Left lung (tissue), 10 donors: ENCODE results near the gene TRIM56. TPM values are rescaled to one million over a fixed set of nuclear protein-coding genes. Genes with fewer than 3 reads are reported as not detected.
"Not testable (repeated sequence)": the region's sequence is repeated elsewhere in the genome, so short reads cannot be mapped to it uniquely, and the experiment has no call there.

Experiments used
- ATAC-seq: fragments of 200-7000 bp; cut with Tn5 transposase; one replicate; pipeline ENCODE4 v1.9.1; 2020; ENCODE audit warnings: moderate library complexity
- DNase-seq, 4 donors: peaks; one replicate each; pipeline ENCODE4 v3.0.0-alpha.2; 2013 to 2020
- H3K27ac ChIP-seq, 2 donors: fragments of 200-600 bp; sonication (generic) in 1 of 2; one replicate each; pipeline versions ENCODE4 v1.5.0 to v1.8.0; 2020 to 2021
- H3K27me3 ChIP-seq, 2 donors: fragments of 200-600 bp; sonication (generic) in 1 of 2; one replicate each; pipeline versions ENCODE4 v1.5.0 to v1.8.0; 2020 to 2021
- H3K36me3 ChIP-seq, 2 donors: fragments of 200-600 bp; sonication (generic) in 1 of 2; one replicate each; pipeline versions ENCODE4 v1.5.0 to v1.8.0; 2020 to 2021
- H3K4me1 ChIP-seq, 2 donors: fragments of 200-600 bp; one replicate each; pipeline ENCODE4 v1.8.0; 2021
- H3K4me3 ChIP-seq, 2 donors: fragments of 200-600 bp; sonication (generic) in 1 of 2; one replicate each; pipeline versions ENCODE4 v1.5.0 to v1.8.0; 2020 to 2021; ENCODE audit warnings: mild to moderate bottlenecking in 1 of 2
- H3K9me3 ChIP-seq, 2 donors: fragments of 200-600 bp; sonication (generic) in 1 of 2; one replicate each; pipeline versions ENCODE4 v1.5.0 to v1.8.0; 2020 to 2021
- intact Hi-C, 2 donors: fragments of 100-400 bp; cut with DNase I; formaldehyde crosslinking; loops; one replicate each; pipeline versions ENCODE4 v1.11.2 to v1.14.2; 2022
- polyA plus RNA-seq, 6 donors: library from polyadenylated mRNA; unstranded; fragments of 120-200 nt; gene quantifications; one replicate each; pipeline ENCODE4 v1.2.1, GENCODE V29; 2013; ENCODE audit not compliant: insufficient read length in 6 of 6
- total RNA-seq, 2 donors: library from RNA; stranded (reverse); fragmentation: NEBNext Ultra II Directional; extraction: Animal tissue kit (Norgen Biotek cat#: 25700); gene quantifications; one replicate each; pipeline ENCODE4 v1.2.1, GENCODE V29; 2021
- TF ChIP-seq, protein P1 (sequence below), 2 donors: fragments of 200-600 bp; sonication (generic) in 1 of 2; IDR thresholded peaks; one replicate each; pipeline versions ENCODE4 v1.5.0 to v1.8.0; 2021; ENCODE audit warnings: antibody characterized with exemption in 2 of 2
- donor health status: DM: no; HTN: yes; CAD: no.
- donor health status: DM: no; HTN: no; CAD: no.

Gene TRIM56
- total and polyA plus RNA-seq, 8 donors = 23.4 to 55.6 (median 26.9) TPM

DNA sequence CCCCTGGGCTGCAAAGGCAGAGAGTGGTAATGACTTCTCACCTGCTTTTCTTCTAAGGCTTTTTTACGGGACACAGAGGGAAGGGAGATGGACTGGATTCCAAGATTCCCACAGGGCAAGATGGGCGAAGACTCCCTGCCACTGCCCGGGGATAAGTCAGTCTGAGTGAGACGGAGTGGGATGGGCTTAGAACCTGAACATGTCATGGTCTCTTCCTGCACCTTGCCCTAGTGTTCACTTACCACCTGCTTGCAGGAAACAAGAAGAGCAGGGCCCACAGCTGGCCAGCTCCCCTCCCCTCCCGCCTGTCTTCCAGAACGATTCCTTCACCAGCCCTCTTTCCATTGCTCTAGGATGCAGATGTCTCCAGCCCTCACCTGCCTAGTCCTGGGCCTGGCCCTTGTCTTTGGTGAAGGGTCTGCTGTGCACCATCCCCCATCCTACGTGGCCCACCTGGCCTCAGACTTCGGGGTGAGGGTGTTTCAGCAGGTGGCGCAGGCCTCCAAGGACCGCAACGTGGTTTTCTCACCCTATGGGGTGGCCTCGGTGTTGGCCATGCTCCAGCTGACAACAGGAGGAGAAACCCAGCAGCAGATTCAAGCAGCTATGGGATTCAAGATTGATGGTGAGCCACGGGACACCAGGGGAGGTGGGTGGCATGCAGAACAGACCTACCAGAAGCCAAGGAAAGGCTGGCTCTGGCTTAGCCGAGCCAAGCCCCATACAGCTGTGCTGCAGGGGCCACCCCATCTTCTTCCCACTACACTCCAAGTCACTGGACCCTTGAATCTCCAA, 43.0 kb downstream of the TRIM56 start:
- no peak for ATAC-seq
- Histone ChIP-seq H3K27ac (peak overlapping the region; percentile 63 to 83), H3K9me3 (no peaks in the 10 kb centered on the region), H3K4me3 (peak overlapping the region; percentile 17 to 41), H3K36me3 (peaks cover 0 to 21% of the 10 kb centered on the region in 2 donors), H3K4me1 (peaks cover 12 to 54% of the 10 kb centered on the region in 2 donors), H3K27me3 (peaks cover 0 to 46% of the 10 kb centered on the region in 2 donors)
- intact Hi-C loops = no loop called here
- TF ChIP-seq, protein P1, sequence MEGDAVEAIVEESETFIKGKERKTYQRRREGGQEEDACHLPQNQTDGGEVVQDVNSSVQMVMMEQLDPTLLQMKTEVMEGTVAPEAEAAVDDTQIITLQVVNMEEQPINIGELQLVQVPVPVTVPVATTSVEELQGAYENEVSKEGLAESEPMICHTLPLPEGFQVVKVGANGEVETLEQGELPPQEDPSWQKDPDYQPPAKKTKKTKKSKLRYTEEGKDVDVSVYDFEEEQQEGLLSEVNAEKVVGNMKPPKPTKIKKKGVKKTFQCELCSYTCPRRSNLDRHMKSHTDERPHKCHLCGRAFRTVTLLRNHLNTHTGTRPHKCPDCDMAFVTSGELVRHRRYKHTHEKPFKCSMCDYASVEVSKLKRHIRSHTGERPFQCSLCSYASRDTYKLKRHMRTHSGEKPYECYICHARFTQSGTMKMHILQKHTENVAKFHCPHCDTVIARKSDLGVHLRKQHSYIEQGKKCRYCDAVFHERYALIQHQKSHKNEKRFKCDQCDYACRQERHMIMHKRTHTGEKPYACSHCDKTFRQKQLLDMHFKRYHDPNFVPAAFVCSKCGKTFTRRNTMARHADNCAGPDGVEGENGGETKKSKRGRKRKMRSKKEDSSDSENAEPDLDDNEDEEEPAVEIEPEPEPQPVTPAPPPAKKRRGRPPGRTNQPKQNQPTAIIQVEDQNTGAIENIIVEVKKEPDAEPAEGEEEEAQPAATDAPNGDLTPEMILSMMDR (IDR thresholded peaks at IDR 0.05) = no peak
- no peak for DNase-seq

DNA sequence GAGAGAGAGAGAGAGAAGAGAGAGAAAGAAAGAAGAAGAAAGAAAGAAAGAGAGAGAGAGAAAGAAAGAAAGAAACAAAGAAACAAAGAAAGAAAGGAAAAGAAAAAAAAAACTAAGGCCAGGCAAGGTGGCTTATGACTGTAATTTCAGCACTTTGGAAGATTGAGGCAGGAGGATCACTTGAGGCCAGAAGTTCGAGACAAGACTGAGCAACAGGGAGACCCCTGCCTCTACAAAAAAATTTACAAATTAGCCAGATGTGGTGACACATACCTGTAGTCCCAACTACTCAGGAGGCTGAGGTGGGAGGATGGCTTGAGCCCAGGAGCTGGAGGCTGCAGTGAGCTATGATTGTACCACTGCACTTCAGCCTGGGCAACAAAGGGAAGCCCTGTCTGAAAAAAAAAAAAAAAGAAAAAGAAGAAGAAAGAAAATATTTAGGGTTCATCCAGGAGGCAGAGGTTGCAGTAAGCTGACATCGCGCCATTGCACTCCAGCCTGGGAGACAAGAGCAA, 44.4 kb downstream of the TRIM56 start:
- H3K27me3 ChIP-seq = peaks cover 0 to 33% of the 10 kb centered on the region in 2 donors
- H3K36me3 ChIP-seq = peaks cover 0 to 21% of the 10 kb centered on the region in 2 donors
- H3K27ac ChIP-seq = no peak overlapping the region
- intact Hi-C loops = loop anchor here in 1 of 2 donors (10.0 kb wide), 1 partner anchor 45 kb away; the partner anchor contains the start of gene TRIM56
- ATAC-seq (no peak), DNase-seq (no peak)
- TF ChIP-seq, protein P1 (IDR thresholded peaks at IDR 0.05) = no peak
- no peaks in the 10 kb centered on the region for H3K9me3 ChIP-seq
- H3K4me1 ChIP-seq = peaks cover 9 to 55% of the 10 kb centered on the region in 2 donors
- H3K4me3 ChIP-seq = no peak overlapping the region

DNA sequence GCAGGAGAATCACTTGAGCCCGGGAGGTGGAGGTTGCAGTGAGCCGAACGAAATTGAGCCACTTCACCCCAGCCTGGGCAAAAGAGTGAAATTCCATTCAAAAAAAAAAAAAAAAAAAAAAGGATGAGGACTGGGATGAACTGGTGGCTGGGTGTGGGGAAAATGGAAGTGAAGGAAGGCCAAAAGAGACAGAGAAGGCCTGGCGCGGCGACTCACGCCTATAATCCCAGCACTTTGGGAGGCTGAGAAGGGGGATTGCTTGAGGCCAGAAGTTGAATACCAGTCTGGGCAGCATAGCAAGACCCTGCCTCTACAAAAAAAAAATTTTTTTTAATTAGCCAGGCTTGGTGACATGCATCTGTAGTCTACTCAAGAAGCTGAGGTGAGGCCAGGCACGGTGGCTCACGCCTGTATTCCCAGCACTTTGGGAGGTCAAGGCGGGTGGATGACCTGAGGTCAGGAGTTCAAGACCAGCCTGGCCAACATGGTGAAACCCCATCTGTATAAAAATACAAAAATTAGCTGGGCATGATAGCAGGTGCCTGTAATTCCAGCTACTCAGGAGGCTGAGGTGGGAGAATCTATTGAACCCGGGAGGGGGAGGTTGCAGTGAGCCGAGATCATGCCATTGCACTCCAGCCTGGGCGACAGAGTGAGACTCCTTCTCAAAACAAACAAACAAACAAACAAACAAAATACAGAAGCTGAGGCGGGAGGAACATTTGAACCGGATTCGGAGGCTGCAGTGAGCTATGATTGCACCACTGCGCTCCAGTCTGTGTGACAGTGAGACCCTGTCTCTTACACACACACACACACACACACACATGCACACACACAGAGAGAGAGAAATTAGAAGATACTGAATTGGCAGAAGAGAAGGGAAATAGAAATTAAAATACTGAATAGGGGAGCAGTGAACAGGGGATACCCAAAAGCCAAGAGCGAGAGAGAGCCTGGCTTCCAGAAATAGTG, 47.6 kb downstream of the TRIM56 start:
- intact Hi-C loops = loop anchor here in 1 of 2 donors (10.0 kb wide), 1 partner anchor 48 kb away; the partner anchor contains the start of gene TRIM56
- not testable (repeated sequence) for DNase-seq, H3K9me3 ChIP-seq, H3K27ac ChIP-seq, ATAC-seq, H3K27me3 ChIP-seq, H3K4me3 ChIP-seq
- peaks cover 4 to 51% of the 10 kb centered on the region in 2 donors for H3K4me1 ChIP-seq
- H3K36me3 ChIP-seq = peaks cover 0 to 41% of the 10 kb centered on the region in 2 donors

DNA sequence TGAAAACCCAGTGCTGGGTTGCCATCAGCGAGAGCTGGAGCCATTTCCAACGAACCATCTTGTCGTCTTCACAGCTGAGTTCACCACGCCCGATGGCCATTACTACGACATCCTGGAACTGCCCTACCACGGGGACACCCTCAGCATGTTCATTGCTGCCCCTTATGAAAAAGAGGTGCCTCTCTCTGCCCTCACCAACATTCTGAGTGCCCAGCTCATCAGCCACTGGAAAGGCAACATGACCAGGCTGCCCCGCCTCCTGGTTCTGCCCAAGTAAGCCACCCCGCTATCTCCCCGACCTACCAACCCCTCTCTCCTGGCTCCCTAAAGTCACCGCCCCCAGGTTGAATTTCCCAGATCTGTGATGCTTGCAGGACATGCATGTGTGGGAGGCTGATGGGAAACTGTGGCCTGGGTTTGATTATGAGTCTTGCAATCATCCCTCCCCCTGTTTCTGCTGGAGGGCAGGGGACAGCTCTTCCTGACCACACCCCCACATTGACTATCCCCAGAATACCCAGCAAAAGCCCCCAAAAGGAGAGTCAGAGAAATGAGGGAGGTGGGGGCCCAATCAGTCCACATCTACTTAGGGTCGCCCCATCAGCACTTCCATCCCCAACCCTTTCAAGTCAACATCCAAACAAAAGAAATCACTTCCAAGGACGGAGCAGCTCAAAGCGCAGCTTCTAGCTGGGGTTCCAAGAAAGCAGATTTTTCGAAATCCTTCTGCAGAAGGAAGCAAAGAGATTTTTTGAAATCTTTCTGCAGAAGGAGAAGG, 48.5 kb downstream of the TRIM56 start:
- TF ChIP-seq, protein P1 (IDR thresholded peaks at IDR 0.05) = no peak
- Histone ChIP-seq H3K4me1 (peaks cover 7 to 55% of the 10 kb centered on the region in 2 donors), H3K4me3 (no peak overlapping the region), H3K9me3 (no peaks in the 10 kb centered on the region), H3K27me3 (no peaks in the 10 kb centered on the region), H3K27ac (peak overlapping the region in 1 of 2 donors; percentile 13), H3K36me3 (peaks cover 0 to 41% of the 10 kb centered on the region in 2 donors)
- ATAC-seq (no peak), DNase-seq (no peak)
- intact Hi-C loops = loop anchor here in 1 of 2 donors (10.0 kb wide), 1 partner anchor 49 kb away; the partner anchor contains the start of gene TRIM56
